ENCODE measurements around the gene SCGB1C1.
"Not testable (repeated sequence)": the region's sequence is repeated elsewhere in the genome, so short reads cannot be mapped to it uniquely, and the experiment has no call there.

The SCGB1C1 gene

DNA sequence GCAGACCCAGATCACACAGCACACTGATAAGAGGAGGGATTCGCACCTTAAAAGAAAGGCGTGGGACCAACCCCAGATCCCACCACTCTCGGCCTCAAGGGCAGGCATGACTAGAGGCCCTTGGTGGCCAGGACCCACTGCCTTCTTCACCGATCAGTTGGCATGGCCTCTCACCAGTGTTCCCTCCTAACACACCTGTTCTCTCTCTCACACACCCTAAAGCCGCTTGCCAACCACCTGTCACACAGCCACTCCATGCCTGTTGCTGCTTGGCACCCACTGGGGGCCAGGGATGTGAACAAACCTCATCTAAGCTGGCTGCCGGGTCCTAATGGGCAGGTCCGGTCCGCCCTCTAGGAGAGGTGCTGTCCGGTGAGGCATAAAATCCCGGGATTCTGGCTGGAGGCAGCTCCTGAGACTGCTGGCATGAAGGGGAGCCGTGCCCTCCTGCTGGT lies at the start of gene SCGB1C1:
SCGB1C1 (plus strand) TSS at position 405 of the 455 bp plus-strand sequence; CDS start at position 427, 22 bp downstream.
- not testable (repeated sequence) for FAIRE-seq

- FAIRE-seq, result not testable (repeated sequence)
These were observed 12.6 kb upstream of the SCGB1C1 start for GRCh38 chr11:180242-180641.

- not testable (repeated sequence) for FAIRE-seq
These were observed 3.6 kb upstream of the SCGB1C1 start for GRCh38 chr11:189200-189783.

GRCh38 chr11:189843-190311 lies 3.0 kb upstream of the SCGB1C1 start:
- not testable (repeated sequence) for FAIRE-seq

DNA sequence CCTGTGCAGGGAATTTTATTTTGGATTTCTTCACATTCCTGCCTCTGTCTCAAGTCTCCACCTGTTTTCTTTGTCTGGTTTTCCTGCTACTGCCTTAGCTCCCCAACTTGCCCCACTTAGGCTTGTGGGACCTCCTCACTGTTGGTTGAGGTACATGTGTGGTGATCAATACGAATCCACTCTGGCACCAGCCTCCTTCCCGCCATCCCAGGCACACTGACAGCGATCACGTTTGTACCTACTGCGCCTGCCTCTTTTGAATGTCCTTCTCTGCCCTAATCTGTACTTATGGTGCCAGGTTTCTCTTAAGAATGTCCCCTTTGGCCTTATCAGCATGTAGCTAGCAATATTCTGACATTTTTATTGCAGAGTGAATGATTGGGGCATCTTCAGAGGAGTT lies 2.3 kb upstream of the SCGB1C1 start:
- not testable (repeated sequence) for FAIRE-seq

GRCh38 chr11:191490-192478 lies 1.1 kb upstream of the SCGB1C1 start:
- FAIRE-seq, result peak; percentile 79

- not testable (repeated sequence) for FAIRE-seq
These were observed 603 bp downstream of the SCGB1C1 start for GRCh38 chr11:193481-193880.

DNA sequence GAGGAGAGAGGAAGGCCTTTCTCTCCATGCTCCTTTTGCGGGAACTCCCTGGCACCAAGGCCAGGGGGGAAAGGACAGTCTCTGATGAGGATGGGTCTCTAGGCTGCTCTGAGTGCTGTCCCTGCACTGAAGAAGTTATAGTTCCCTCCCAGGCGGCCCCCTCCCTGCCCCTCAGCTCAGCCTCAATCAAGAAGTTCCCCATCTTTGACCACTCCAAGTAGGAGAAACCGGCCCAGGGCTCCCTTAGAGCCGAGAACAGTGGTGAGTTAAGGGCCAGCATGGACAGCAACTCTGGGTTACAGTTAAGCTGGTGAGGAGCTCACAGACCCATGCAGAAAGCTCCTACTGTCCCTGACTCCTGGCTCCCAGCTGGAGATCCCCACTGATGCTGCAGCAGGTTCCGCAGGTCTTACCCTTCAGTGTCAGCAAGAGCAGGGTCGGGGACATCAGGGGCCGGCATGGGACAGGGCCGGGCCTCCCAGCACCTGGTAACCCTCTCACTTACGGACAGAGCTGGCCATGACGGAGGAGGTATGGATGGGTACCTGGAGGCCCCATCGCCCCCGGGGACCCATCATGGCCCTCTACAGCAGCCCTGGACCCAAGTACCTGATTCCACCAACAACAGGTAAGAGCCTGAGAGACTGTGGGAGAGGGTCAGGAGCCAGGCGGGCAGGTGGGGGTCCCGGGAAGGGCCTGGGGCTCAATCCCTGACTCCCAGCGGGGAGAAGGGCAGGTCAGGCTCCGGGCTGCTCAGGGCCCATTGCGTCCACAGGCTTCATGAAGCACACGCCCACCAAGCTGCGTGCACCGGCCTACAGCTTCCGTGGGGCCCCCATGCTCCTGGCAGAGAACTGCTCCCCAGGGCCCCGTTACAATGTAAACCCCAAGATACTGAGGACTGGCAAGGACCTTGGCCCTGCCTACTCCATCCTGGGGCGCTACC lies 4.2 kb downstream of the SCGB1C1 start:
- no peak for FAIRE-seq

GRCh38 chr11:197741-198235 lies 4.9 kb downstream of the SCGB1C1 start:
- no peak for FAIRE-seq

GRCh38 chr11:198236-198806 lies 5.4 kb downstream of the SCGB1C1 start:
- FAIRE-seq, result no peak

GRCh38 chr11:199004-199581 lies 6.2 kb downstream of the SCGB1C1 start:
- FAIRE-seq, result no peak

- FAIRE-seq, result no peak
These were observed 6.9 kb downstream of the SCGB1C1 start for GRCh38 chr11:199782-200181.

DNA sequence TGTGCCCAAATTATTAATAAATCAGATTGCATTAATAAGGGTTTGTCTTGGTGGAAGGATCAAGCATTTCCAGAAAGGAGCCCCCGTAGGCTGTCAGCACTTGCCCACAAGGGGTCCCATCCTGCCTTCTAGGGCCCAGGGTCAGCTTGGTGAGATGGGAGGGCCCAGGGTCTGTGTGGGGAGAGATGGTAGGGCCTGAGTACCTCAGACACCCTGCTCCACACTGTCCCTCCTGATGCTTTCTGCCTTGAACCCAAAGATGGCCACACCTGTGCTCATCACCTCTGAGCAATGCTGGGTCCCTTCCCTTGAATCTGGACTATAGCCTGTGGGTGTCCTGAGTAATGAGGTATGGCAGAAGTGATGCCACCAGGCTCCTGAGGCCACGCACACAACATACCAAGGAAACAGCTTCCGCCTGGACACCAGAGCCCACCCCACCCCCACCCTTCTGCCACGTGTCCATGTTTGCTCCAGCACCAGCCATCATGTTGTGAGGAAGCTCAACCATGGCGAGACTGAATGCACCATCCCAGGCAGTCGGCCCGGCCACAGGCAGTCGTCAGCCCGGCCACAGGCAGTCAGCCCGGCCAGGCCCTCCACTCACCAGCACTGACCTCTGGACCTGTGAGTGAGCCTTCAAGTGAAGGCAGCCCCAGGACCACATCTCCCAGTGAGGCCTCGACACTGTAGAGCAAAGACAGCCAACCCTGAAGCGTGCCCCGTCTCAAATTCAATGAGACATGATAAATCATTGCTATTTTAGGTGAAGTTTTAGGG lies 7.5 kb downstream of the SCGB1C1 start:
- FAIRE-seq, result no peak

- no peak for FAIRE-seq
These were observed 9.1 kb downstream of the SCGB1C1 start for GRCh38 chr11:201966-202365.

DNA sequence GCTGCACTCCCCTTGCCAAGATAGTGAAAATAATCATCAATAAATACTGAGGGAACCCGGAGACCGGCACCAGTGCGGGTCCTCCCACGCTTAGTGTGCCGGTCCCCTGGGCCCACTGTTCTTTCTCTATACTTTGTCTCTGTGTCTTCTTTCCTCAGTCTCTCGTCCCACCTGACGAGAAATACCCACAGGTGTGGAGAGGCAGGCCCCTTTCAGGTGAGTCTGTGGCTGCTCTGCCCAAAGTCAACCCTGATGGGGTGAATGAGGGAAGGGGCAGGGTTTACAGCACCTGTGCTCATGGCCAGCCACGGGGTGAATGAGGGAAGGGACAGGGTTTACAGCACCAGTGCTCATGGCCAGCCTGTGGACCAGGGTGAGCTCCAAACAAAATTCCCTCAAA lies 9.6 kb downstream of the SCGB1C1 start:
- FAIRE-seq, result no peak

DNA sequence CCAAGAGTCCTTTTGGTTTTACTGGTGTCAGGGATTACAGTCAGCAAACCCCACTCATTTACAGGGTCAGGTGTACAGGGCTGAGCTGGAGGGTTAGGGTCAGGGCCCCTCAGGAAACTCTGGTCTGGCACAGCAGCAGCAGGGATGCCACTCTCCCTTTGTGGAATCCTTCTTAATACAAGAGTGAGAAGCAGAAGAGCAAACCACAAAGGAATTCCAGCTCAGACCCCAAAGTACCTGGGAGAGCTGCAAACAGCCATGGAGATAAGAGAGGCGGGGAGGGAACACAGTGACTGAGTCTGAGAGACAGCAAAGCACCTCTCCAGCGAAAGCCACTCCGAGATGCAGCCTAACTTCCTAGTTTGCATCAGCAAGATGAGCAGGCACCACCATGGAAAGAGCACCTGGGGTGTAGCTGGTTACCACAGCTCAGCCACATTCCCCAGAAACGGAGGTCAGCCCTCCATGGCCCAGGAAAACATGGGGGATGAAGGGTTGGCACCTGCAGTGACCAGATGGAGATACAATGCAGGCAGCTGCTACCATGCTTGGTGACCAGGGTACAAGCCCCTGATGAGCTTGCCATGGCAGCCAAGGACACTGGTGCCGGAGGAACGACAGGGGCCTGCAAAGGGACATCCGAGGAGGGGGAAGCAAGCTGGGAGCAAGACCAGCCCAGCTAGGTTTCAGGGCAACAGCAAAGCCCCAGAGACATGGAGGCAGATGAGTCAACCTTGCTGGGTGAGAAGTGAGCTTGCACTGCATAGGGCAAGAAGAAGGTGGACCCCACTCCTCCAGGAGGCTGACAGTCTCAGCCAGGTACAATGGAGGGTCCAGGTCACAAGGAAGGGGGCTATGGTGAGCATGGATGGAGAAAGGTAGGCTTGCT lies 10.4 kb downstream of the SCGB1C1 start:
- no peak for FAIRE-seq

DNA sequence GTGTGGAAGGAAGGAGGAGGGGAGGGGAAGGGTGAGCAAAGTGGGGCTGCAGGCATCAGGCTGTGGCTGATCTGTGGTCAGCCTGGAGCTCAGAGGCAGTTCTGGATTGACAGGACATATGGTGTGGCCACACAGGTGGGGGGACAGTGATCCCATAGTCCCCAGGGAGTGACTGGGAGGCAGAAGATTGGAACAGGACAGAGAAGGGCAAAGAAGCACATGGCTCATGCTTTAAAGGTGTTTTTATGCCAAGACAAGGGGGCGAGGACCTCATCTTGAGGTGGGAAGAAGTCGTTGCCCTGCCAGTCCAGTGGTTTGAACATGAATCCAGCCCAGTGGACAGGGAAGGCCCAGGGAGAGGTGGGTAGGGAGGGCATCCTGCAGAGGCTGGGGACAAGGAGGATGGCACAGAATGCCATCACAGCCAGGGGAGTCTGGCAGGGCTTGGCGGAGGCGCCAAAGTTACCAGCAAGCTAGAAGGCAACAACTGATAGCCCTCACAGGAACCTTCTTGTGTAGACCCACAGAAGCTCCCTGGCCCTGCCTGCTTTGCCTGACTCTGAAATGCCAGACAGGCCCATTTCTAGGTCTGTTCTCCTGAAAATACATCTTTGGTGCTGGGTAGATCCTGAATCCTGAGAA lies 11.2 kb downstream of the SCGB1C1 start:
- FAIRE-seq, result no peak

DNA sequence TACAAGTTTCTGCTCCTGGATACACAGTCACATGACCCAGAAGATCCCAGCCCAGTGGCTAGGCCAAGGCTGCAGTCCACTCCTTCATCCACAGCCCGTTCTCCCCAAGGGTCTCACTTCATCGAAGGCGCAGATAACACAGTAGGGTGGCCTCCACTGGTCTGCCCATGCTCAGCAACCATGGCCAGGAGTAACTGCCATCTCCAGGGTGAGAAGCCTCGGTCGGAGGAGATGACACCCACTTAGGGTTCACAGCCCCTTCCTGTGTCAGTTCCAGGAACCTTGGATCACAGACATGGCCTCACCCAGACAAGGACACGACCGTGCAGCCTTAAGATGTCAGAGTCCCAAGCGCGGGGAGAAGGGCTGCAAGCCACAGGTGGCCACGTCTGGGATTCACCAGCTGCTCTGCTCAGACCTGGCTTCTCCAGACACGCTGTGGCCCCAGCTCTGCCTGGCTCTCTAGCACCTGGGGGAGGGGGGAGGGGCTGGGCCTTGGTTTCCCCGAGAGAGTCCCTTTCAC lies 11.8 kb downstream of the SCGB1C1 start:
- no peak for FAIRE-seq

Data from G401.6 (cell line).